ENCODE data around the gene ACVR2A.

DNA sequence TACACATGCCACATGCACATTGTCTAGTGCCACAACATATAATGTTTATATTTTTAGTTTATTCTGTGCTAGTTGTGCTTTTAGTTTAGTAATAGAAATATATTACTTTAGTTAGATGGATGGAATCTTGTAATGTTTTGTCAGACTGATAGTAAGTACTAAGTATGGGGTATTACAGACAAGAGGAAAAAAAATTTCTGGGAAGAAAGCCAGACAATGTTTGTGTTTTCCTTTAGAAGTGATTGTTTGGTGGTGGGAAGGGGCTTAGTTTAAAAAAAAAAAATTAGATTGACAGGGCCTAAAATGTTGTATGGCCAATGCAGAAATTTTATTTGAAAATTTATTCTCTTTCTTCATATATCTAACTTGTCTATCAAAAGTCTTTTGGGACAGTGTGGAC lies 37.8 kb downstream of the ACVR2A start:
- TF ChIP-seq CTCF (IDR thresholded peaks at IDR 0.05) (no peak), POLR2A (IDR thresholded peaks at IDR 0.05; ENCODE audit: low read depth) (no peak)
